HG03460 (cell line): ENCODE data around the gene XDH.

Source experiments
- ATAC-seq: cut with Tn5 transposase; IDR thresholded peaks from one replicate; pipeline ENCODE4 v1.9.1; 2021; ENCODE audit not compliant: unreplicated experiment

The XDH gene

DNA sequence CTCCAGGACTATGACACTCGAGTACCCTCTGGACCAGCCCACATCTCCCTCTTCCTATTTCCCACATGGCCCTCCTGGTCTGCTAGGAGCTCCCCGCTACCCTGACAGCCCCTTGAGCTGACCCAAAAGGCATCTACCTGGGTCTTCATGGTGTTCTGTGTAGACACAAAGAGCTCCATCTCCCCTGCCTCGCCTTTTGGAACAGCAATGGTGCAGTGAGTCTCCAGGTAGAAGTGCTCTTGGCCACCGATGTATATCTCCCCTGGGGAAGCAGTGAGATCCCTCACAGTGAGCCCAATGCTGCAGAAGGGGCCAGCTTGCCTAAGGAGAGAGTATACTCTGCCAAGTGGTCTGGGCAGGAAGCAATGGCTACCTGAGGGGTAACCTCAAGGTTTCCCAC lies 47.8 kb downstream of the XDH start:
- ATAC-seq: no peak

DNA sequence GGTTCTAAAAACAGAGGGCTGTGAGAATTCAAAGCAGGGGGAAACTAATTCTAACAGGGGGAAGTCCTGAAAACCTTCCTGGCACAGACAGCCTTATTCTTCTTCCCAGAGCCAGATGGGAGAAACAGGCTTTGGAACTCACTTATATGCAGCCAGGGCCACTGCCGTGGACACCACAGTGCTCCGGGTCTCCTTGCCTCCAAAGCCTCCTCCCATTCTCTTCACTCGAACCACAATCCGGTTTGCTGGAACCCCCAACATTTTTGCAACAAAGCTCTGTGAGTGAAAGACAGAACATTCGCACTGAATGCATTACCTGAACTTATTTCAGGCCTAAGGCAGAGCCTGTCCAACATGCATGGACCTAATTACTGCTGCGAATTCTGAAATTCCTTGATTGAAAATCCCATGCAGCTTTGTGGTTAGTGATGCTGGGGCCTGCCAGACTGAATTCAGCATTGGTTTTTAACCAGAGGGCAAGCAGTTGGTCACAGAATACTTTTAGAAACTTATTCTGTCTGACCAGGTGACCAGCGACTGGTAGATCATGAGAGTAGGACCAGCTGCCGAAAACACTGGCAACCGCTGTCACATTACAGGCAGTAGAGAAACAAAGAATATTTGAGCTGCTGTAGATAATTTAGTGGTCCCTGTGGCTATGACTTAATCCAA lies 48.6 kb downstream of the XDH start:
- no peak for ATAC-seq

DNA sequence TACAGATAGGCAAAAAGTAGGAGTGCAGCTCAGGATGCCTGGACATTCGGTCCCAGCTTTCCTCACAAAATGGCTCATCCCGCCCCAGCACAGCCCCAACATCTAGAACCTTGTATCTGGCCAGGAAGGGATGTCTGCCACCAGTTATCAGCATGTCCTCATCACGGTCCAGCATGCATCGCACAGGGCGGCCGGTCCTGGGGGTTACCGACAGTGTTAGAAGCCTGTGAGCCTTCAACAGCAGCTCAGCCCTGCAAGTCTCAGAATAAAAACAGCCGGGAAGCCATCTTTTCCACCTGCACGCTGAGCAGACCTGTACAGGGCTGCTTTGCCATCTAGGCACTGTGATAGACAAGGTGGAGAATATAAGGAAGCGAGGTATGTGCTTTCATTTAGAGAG lies 49.2 kb downstream of the XDH start:
- ATAC-seq: no peak

DNA sequence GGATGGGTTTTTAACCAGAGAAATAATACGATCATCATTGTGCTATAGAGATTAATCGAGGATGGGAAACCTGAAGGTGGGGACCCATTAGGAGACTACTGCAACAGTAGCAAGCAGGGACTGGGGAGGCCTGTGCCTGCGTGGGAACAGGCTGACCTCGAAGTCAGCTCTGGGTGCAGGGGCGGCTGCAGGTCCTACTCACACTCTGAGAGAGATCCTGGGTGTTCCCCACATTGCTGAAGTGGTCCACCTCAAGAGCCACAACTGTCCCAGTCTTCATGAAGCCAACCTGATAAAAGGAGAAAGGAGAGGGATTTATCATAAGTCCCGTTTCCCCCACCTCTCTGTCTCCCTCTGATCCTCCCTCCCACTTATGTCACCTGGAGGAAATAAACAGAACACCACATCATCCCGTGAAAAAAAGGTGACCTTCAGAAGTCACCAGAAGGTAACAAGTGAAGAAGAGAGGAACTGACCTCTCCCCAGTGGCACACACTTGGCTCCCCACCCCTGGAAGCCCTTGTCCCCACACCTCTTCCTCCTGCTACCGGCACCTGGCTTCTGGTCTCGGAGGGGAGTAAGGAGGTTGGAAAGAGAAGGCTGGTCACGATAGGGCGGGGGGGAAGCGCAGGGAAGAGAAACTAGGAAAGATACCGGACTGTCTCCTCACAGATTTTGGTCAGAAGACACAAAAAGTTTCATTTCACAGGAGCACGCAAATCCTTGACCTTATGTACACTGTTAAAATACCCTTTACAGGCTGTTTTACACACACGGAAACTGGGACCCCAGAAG lies 50.4 kb downstream of the XDH start:
- no peak for ATAC-seq

DNA sequence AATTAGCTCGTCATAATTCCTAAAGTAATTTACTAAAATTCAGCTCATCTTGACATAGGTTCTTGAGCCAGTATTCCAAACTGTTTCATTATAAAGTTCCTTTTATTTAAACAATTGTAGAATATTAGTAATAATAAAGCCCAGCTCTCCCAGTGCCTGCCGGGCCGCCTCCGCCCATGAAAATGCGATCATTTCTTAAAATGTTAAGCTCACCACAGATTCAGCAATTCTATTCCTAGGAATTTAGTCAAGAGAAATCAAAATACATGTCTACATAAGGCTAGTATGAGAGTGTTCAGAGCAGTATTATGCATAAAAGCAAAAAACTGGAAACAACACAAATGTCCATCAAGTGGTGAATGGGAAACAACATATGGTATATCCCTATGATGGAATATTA lies 52.0 kb downstream of the XDH start:
- no peak for ATAC-seq

DNA sequence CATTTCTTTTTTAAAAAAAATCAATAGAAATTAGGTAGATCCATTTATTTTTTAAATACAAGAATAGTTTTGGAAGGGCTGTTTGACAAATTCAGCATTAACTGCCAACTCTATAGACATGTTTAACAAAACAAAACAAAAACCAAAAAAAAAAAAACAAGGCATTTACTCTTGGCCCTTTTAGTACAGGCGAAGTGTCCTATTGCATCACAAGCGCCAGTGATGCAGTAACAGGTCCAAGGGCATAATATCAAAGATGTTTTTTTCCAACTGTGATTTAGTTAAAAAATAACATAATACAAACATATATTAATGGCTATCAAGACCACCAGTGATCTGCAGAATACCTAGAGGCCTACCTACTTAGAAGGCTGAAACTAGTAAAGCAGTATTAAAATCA lies 55.3 kb downstream of the XDH start:
- no peak for ATAC-seq

DNA sequence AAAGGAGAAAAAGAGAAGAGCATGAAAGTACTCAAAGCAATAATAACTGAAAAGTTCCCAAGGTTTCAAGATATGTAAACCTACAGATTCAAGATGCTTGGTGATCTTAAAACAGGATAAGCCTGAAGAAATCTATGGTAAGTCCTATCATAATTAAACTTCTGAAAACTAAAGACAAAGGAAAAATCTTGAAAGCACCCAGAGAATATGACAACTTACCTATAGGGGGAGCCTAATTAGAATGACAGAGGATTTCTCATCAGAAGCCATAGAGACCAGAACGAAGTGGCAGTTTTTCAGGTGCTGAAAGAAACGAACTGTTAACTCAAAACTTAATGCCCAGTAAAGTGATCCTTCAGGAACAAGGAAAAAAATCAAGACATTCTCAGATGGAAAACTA lies 59.7 kb downstream of the XDH start:
- ATAC-seq: no peak

DNA sequence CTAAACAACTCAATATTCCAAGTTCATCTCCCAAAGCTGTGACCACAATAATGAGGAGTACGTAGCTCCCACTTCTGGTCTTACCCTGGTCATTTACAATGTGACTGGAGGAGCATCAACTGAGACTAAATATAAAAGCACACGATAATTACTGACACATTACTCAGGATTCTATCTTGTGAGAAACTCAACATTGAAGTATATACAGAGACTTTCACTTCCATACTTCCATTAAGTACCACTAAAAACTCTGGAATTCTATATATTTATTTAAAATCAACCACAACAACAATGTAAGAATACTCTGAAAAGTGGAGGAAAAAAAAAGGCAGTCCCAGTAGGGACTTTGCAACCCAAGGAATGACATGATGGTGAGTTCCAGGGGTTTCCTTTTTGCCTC lies 61.4 kb downstream of the XDH start:
- ATAC-seq: no peak

DNA sequence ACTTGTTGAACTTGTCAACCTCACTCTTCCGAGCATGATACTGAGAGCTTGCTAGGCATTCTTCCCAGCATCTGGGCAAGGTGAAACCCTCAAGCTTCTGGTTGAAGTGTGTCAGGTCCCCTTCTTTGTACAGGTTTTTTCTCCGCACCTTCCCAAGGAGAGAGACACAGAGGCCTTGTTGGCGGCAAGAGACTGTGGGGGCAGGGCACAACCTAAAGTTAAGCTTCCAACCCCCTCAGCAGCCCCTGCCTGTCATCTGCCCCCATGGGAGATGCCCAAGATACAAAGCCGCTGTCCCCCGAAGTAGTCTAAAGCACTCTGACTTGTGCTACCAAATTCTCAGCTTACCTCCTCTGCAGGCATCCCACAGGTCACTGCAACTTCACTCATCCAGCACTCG lies 64.9 kb downstream of the XDH start:
- no peak for ATAC-seq

DNA sequence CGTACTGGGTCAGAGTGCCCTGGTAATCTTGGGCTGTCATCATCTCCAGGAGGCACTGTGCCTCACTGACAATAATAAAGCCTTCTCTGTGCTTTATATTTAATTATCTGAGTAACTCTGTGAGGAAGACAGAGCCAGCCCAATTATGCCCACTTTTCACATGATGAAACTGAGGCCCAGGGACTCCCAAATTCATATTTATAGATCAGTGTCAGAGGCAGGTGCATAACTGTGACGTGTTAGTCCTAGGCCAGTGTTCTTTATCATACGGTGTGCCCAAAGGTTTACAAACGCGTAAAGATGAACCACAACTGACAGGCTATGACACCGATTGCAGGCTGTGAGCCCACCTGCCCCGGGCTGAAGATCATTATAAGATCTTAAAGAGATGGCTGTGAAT lies 65.4 kb downstream of the XDH start:
- no peak for ATAC-seq

DNA sequence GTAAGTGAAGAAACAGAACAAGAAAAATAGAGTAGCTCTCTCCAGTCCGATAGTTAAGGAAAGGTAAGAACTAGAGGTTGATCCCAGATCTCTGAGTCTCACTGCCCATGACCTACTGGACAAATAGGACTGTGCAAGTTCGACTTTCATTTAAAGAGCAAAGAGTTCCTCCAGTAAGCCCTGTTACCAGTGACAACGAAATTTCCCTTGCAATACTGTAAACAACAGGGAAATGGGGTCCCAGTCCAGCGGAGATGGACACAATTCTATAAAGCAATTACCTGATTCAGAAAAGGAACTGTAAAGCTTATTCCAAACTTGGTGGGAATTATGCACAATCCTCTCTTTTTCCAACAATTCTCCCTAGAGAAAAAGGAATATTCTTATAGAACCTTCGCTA lies 65.9 kb downstream of the XDH start:
- ATAC-seq: no peak

DNA sequence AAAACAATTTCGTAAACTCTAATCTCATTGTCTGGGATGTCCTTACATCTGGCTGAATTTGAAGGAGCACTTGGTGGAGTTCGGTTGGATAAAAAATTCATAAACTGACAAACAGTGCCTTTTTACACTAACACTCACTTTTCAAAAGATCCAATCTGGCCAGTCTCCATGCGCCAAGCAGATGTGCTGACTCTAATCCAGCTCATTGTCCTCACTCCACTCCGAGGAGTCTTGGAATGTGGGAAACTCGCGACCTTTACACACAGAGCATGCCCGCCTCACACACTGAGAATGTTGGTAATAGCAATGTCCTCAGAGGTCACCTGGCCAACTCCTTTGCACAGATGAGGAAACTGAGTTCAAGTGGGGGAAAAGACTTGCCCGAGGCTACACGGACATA lies 66.8 kb downstream of the XDH start:
- ATAC-seq: no peak

DNA sequence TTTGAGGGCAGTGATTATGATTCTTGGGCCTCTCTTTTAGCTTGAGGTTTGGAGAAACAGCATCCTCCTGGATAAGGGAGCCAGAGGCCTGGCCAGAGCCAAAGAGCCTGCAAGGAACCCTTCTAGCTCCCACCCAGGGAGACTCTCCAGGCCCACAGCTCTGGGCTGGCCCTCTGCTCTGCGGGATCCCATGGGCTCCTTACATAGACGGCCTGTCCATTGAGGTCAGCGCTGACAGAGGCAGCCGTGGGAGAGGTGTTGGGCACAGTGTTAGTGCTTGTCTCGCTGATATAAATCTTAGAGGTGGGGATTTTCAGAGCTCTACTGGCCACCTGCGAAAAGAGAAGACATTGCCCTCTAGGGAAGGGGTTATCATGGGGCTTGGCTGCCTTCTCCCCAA lies 67.2 kb downstream of the XDH start:
- no peak for ATAC-seq

DNA sequence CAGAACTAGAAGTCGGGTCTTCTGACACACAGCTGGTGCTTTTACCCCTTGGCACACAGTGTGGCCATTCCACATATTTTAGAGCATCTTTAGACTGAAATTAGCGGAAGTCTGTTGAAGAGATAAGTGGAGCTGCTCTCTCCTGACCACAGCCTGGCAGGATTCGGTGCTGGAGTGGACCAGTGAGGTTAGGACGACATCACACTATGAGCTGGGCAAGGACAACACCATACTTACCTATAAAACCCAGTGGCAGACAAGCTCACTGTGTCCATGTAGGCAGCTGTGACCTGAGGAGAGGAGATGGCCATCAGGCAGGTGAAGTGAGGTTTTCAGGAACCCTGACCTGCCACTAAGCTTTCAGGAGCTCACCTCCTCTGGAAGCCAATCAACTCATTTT lies 70.1 kb downstream of the XDH start:
- ATAC-seq: no peak

DNA sequence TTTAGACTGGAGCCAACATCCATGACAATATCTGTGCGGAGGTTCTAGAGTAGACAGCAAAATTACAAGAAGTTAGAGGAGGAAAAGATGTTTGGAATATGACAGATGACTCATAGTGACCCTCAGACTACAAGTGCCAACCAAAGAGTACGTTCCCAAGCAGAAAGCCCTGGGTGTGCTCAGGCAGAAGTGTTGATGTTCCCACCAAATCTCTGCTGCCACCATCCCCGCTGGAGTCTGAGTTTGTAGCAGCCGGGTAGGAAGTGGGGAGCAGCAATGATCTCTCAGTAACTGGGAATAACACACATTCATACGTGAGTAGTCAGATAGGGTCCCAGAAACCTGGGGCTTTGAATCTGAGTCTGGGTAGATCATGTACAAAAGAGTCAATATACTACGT lies 73.2 kb downstream of the XDH start:
- ATAC-seq: no peak

DNA sequence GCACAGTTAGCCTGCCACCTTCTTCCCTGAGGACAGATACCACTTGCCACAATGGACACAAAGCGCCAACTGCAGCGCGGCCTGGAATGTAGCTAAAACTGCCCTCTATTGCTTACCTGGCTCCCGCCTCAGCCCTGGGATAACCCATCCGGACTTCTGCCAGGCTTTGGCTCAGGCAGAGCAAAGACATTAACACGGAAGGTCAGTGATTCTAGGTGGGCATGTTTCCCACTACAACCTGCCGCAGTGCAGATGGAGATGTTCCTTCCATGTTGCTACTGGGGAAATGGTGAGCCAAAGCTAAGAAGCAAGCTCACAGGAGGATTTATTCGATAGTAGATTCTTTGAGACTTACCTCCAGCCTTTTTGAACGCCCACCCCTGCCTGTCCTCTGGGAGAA lies 74.8 kb downstream of the XDH start:
- ATAC-seq: no peak

DNA sequence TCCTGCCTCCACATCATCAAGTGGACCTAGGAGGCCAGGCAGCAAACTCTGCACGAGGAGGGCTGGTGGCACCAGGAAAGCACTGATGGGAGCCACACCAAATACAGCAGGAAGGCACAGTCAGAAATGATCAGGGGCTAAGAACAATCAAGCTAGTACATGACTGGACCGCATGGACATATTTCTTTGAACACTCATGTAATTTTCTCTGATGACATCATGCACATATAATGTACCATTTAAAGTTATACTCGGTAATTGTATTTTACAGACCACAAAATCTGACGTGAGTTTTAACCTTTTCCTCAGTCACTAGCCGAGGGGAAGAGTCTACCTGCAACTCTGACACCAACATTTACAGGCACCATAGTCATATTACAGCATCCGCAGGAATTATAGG lies 76.7 kb downstream of the XDH start:
- no peak for ATAC-seq

DNA sequence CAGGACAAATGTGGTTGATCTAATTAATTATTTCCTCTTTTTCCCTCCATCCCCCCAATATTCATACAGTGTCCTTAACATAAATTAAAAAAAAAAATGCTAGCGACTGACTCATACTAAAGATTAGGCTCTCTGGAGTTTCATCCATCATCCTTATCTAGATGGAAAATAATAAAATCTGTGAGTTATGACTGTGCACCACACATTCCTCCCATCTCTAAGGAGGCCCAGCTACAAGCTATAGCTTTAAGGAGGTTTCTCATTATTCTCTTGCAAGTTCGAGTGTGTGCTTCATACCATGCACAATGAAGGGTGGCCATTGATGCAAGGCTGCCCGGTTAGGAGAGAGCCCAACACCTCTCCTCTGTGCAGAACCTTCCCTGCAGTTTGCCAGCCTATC lies 77.3 kb downstream of the XDH start:
- no peak for ATAC-seq

DNA sequence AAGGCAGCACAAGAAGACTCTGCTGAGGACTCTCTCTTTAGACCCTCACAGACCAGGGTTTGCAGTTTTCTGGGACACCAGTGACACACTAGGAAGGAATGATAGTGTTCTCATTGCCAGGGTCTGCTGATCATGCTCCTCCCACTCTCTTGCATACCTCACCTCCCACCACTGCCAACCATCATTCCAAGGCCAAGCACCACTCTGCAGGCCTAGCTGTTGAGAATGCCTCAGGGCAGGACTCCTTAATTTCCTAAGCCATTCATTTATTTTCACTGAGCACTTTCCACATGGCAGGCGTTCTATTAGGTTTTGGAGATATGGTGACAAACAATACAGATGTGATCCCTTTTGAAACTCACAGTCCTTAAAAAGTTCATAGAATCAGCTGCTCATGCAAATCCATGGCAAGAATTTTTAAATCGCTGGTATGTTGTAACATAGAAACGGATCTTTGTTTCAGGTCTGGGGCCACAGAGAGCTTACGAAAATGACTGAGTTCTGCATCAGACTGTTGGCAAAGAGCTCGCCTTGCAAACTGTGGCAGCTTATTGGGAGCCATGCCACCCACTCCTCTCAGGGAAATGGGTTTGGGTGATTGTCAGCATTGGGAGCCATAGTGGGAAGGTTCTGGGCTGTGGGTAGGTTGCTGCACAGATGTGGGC lies 78.5 kb downstream of the XDH start:
- ATAC-seq: no peak

DNA sequence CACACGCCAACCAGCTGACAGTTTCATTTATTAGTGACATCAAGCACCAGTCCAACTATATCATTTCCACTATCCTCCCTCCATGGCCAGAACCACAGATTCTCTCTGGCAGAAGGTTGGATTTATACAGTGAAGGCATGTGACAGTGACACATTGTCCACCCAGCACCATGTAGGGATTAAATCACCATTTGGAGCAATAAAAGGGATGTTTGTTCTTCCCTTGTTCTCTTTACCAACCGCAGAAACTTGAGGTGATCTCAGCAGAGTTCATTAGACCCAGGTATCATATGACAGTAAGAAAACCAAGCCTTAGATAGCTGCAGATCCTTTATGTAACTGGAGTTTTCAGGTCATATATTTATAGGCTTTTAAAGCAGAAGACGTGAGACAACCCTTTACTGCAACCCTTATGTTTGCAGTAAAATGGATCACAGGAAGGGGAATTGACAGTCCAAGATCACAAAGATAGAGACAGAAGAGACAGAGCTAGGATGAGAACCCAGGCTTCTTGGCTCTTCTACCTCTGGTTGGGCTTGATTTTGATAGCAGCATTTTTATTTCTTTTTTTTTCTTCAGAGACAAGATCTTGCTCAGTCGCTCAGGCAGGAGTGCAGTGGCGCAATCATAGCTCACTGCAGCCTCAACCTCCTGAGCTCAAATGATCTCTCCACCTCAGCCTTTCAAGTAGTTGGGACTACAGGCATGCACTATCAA lies 80.1 kb downstream of the XDH start:
- no peak for ATAC-seq

DNA sequence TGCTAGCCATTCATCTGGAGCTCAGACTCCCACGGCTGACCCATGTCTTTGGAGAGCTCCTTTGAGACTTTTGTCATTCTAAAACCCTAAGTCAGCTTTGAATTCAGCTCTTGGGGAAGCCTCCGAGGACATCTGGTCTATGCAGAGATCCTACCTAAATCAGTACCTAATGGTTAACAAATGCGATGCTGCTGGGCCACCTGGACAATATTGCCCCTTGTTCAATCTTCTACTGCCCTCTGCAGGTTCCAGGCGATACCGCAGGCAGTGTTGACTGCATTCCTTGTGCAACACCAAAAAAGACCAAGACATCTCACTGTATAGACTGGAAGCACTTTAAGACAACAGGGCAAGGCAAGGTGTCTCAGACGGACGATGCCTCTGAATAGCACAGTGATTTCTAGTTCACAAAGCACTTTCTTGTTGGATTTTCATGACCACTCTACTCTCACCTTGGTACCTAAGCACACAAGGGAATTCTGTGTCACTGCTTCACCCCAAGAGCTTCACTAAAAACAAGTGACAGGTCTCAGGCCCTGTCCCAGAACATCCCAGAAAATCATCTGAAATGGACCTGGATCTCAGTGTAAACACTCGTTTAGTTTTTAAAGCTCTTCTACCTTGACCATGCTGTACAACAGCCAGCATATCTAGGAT lies 80.9 kb downstream of the XDH start:
- peak; percentile 91 for ATAC-seq
